Mesenchymal stem cell (in vitro differentiated cells and primary cell): ENCODE measurements around the gene COL27A1.

Experiments
- DNase-seq: peaks from one replicate; pipeline ENCODE4 v3.0.0-alpha.2; 2013
- H2AFZ ChIP-seq: one replicate; pipeline ENCODE4 v1.6.1; 2013; ENCODE audit warnings: low read depth, mild to moderate bottlenecking, control low read depth, inconsistent platforms, low read length, moderate library complexity
- H2AK5ac ChIP-seq: 2 replicates; pipeline ENCODE4 v1.6.1; 2013; ENCODE audit warnings: low read length, moderate library complexity, mild to moderate bottlenecking, inconsistent platforms; ENCODE audit not compliant: severe bottlenecking
- H2BK120ac ChIP-seq: one replicate; pipeline ENCODE4 v1.6.1; 2013; ENCODE audit warnings: low read depth, mild to moderate bottlenecking, inconsistent platforms, low read length, moderate library complexity
- H2BK12ac ChIP-seq, 2 experiments: one replicate each; pipeline ENCODE4 v1.6.1; 2013; ENCODE audit warnings: inconsistent platforms in 2 of 2, low read length in 2 of 2, mild to moderate bottlenecking in 2 of 2, moderate library complexity in 2 of 2, control low read depth in 1 of 2
- H2BK15ac ChIP-seq: one replicate; pipeline ENCODE4 v1.6.1; 2013; ENCODE audit warnings: mild to moderate bottlenecking, low read depth, inconsistent platforms; ENCODE audit not compliant: poor library complexity, severe bottlenecking
- H2BK5ac ChIP-seq: 2 replicates; pipeline ENCODE4 v1.6.1; 2013; ENCODE audit warnings: low read depth, mild to moderate bottlenecking, low read length, control low read depth, inconsistent platforms; ENCODE audit not compliant: poor library complexity, severe bottlenecking
- H3K14ac ChIP-seq, 2 experiments: one replicate each; pipeline ENCODE4 v1.6.1; 2013; ENCODE audit warnings: inconsistent platforms in 2 of 2, low read length in 2 of 2, control low read depth in 1 of 2, mild to moderate bottlenecking in 1 of 2, moderate library complexity in 1 of 2
- H3K18ac ChIP-seq, 2 experiments: one replicate each; pipeline ENCODE4 v1.6.1; 2013; ENCODE audit warnings: inconsistent platforms in 2 of 2, low read length in 2 of 2, control low read depth in 1 of 2, low read depth in 1 of 2, mild to moderate bottlenecking in 1 of 2
- H3K23ac ChIP-seq, 2 experiments: one replicate each; pipeline ENCODE4 v1.6.1; 2013; ENCODE audit warnings: inconsistent platforms in 2 of 2, low read length in 2 of 2, mild to moderate bottlenecking in 2 of 2, moderate library complexity in 2 of 2, control low read depth in 1 of 2
- H3K27ac ChIP-seq: 2 replicates; pipeline ENCODE4 v1.5.1; 2013; ENCODE audit warnings: mild to moderate bottlenecking, moderate library complexity, low read length, control low read depth, inconsistent platforms; ENCODE audit not compliant: poor library complexity, severe bottlenecking
- H3K27me3 ChIP-seq, 2 experiments: 2 replicates each; pipeline versions ENCODE4 v1.6.1 to v1.7.0; 2013; ENCODE audit warnings: low read length in 2 of 2, mild to moderate bottlenecking in 2 of 2, moderate library complexity in 2 of 2, control low read depth in 1 of 2, inconsistent platforms in 1 of 2; ENCODE audit not compliant: control insufficient read depth in 1 of 2, insufficient read depth in 1 of 2
- H3K36me3 ChIP-seq, 2 experiments: 2 replicates each; pipeline versions ENCODE4 v1.6.1 to v1.7.0; 2013; ENCODE audit warnings: low read length in 2 of 2, control low read depth in 1 of 2, inconsistent platforms in 1 of 2, low read depth in 1 of 2, mild to moderate bottlenecking in 1 of 2; ENCODE audit not compliant: insufficient read depth in 2 of 2, control insufficient read depth in 1 of 2
- H3K4ac ChIP-seq, 2 experiments: one replicate each; pipeline ENCODE4 v1.6.1; 2013; ENCODE audit warnings: inconsistent platforms in 2 of 2, low read length in 2 of 2, mild to moderate bottlenecking in 2 of 2, moderate library complexity in 2 of 2, control low read depth in 1 of 2, low read depth in 1 of 2
- H3K4me1 ChIP-seq: 2 replicates; pipeline ENCODE4 v1.6.1; 2013; ENCODE audit warnings: low read depth, low read length, control low read depth; ENCODE audit not compliant: control insufficient read depth, insufficient read depth
- H3K4me2 ChIP-seq: 2 replicates; pipeline ENCODE4 v1.6.1; 2013; ENCODE audit warnings: low read length, mild to moderate bottlenecking, inconsistent platforms; ENCODE audit not compliant: poor library complexity, severe bottlenecking
- H3K4me3 ChIP-seq, 2 experiments: 2 replicates each; pipeline versions ENCODE4 v1.5.1 to v1.7.0; 2013; ENCODE audit warnings: low read length in 2 of 2, mild to moderate bottlenecking in 2 of 2, control low read depth in 1 of 2, low read depth in 1 of 2; ENCODE audit not compliant: insufficient read depth in 1 of 2
- H3K79me1 ChIP-seq: replicated peaks from 2 replicates; pipeline ENCODE4 v1.6.1; 2013; ENCODE audit warnings: mild to moderate bottlenecking, control low read depth, low read length, inconsistent platforms; ENCODE audit not compliant: poor library complexity, severe bottlenecking
- H3K9ac ChIP-seq: 2 replicates; pipeline ENCODE4 v1.7.0; 2013; ENCODE audit warnings: mild to moderate bottlenecking, low read length, moderate library complexity
- H3K9me3 ChIP-seq: 2 replicates; pipeline ENCODE4 v1.7.0; 2013; ENCODE audit warnings: mild to moderate bottlenecking, low read length; ENCODE audit not compliant: control insufficient read depth
- H4K8ac ChIP-seq: one replicate; pipeline ENCODE4 v1.6.1; 2013; ENCODE audit warnings: inconsistent platforms, mild to moderate bottlenecking, low read length, moderate library complexity
- H4K91ac ChIP-seq: one replicate; pipeline ENCODE4 v1.6.1; 2013; ENCODE audit warnings: mild to moderate bottlenecking, low read length, inconsistent platforms
- WGBS: methylation state at CpG from one replicate; pipeline ENCODE4 v1.1.7; 2013; ENCODE audit warnings: mixed read lengths; 5-methylcytosine and 5-hydroxymethylcytosine counted together

The COL27A1 gene

GRCh38 chr9:114221706-114222465 is 66.5 kb downstream of the COL27A1 start:
- Histone ChIP-seq H3K14ac (no peak overlapping the region), H3K79me1 (peaks cover 5% of the 10 kb centered on the region), H2AFZ (no peak overlapping the region), H3K4me1 (peaks cover 38% of the 10 kb centered on the region), H3K23ac (peak overlapping the region in 1 of 2 experiments; percentile 28), H2BK12ac (peak overlapping the region in 1 of 2 experiments; percentile 49), H2BK120ac (no peak overlapping the region), H3K27me3 (no peaks in the 10 kb centered on the region), H2BK15ac (no peak overlapping the region), H3K4me3 (no peak overlapping the region), H3K4ac (peak overlapping the region in 1 of 2 experiments; percentile 67), H3K27ac (no peak overlapping the region), H3K36me3 (peaks cover 0 to 42% of the 10 kb centered on the region in 2 experiments), H4K91ac (no peak overlapping the region), H3K18ac (peak overlapping the region in 1 of 2 experiments; percentile 65), H2AK5ac (peak overlapping the region; percentile 58), H3K9me3 (no peaks in the 10 kb centered on the region), H3K9ac (no peak overlapping the region), H4K8ac (no peak overlapping the region), H3K4me2 (no peak overlapping the region), H2BK5ac (no peak overlapping the region)
- 45% methylated on average over 9 of the region's 10 CpGs for WGBS
- DNase-seq = peak; percentile 42

DNA sequence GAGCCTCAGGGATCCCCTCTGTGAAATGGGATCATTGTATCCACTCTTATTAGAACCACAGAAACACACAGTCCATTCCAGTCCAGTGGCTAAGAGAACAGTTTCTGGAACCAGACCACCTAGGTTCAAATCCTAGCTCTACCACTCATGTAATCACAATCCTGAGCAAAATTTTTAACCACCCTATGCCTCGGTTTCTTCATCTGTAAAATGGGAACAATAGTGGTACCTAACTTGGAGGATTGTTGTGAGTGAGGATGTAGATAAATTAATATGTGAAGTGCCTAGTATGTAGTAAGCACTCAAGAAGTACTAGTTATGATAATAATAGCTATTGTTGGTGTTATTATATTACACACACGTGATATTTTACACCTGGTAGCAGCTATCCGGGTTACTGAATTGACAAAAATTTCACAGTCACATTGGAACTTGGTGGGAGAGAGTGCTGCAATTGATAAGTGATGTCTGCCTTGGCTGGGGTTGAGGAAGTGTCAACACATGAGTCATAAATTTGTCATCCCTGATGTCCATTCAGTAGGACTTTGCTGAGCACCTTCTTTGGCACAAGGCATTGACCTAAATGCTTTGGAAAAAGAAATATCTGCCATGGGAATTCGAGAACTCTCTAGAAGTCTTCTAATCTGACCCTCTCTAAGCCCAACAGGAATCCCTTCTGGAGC is 68.4 kb downstream of the COL27A1 start:
- no peak overlapping the region for H3K18ac ChIP-seq
- H4K91ac ChIP-seq = peak overlapping the region; percentile 49
- H3K79me1 ChIP-seq = peaks cover 5% of the 10 kb centered on the region
- DNase-seq = peak; percentile 72
- H3K14ac ChIP-seq = no peak overlapping the region
- WGBS = 65% methylated on average over 4 of the region's 4 CpGs
- no peak overlapping the region for H2BK120ac ChIP-seq
- peaks cover 0 to 43% of the 10 kb centered on the region in 2 experiments for H3K36me3 ChIP-seq
- H3K4me3 ChIP-seq = no peak overlapping the region
- peaks cover 42% of the 10 kb centered on the region for H3K4me1 ChIP-seq
- H4K8ac ChIP-seq = no peak overlapping the region
- peak overlapping the region in 1 of 2 experiments; percentile 15 for H3K4ac ChIP-seq
- no peak overlapping the region for H2BK12ac ChIP-seq
- no peak overlapping the region for H3K9ac ChIP-seq
- H2AFZ ChIP-seq = no peak overlapping the region
- no peak overlapping the region for H3K23ac ChIP-seq
- peak overlapping the region; percentile 30 for H3K27ac ChIP-seq
- H3K27me3 ChIP-seq = no peaks in the 10 kb centered on the region
- peak overlapping the region; percentile 26 for H2BK15ac ChIP-seq
- no peak overlapping the region for H2BK5ac ChIP-seq
- no peak overlapping the region for H3K4me2 ChIP-seq
- H3K9me3 ChIP-seq = no peaks in the 10 kb centered on the region
- peak overlapping the region; percentile 87 for H2AK5ac ChIP-seq

GRCh38 chr9:114224247-114224610 is 68.9 kb downstream of the COL27A1 start:
- Histone ChIP-seq H3K9me3 (no peaks in the 10 kb centered on the region), H3K27me3 (no peaks in the 10 kb centered on the region), H2BK12ac (no peak overlapping the region), H3K4me2 (no peak overlapping the region), H2BK15ac (no peak overlapping the region), H3K27ac (peak overlapping the region; percentile 30), H4K91ac (no peak overlapping the region), H3K23ac (no peak overlapping the region), H3K79me1 (peaks cover 4% of the 10 kb centered on the region), H2BK120ac (no peak overlapping the region), H3K14ac (no peak overlapping the region), H2BK5ac (no peak overlapping the region), H3K9ac (no peak overlapping the region), H3K4ac (peak overlapping the region in 1 of 2 experiments; percentile 15), H2AFZ (no peak overlapping the region), H3K4me3 (no peak overlapping the region), H3K18ac (no peak overlapping the region), H2AK5ac (peak overlapping the region; percentile 18), H3K36me3 (peaks cover 0 to 43% of the 10 kb centered on the region in 2 experiments), H4K8ac (no peak overlapping the region), H3K4me1 (peaks cover 41% of the 10 kb centered on the region)
- 0% methylated on average over 1 of the region's 3 CpGs for WGBS
- DNase-seq = peak; percentile 61

DNA sequence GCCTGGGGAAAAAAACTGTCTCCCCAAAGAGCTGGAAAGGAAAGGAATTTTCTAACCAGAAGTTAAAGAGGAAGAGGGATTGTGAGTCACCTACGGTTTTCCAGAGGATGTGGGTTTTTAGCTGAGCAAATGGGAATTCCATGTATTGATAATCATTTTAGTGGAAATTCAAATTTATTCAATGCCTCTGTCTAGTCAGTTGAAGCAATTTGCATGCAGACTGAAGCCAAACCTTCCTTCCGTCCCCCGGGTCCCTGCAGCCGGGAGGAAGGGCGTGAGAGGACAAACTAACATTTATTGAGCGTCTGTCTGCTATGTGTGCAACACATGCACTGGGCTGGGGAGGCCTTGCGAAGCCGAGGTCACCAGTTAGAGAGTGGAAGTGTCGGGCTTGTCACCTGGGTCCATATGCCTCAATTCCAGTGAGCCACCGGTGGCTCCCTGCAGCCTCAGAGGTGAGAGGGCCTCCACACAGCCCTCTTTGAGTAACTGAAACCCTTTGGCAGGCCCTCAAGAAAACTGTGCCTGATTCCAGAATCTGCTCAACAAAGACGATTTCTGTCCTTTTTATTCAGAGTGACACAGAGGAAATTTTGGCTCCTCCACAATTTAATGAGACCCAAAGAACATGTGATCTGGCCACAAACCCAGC is 70.3 kb downstream of the COL27A1 start:
- Histone ChIP-seq H3K4me3 (no peak overlapping the region), H3K79me1 (peaks cover 2% of the 10 kb centered on the region), H3K4ac (peak overlapping the region; percentile 47 to 49), H3K27ac (peak overlapping the region; percentile 83), H4K8ac (peak overlapping the region; percentile 77), H2BK5ac (peak overlapping the region; percentile 5), H3K14ac (no peak overlapping the region), H3K4me2 (no peak overlapping the region), H3K4me1 (peaks cover 40% of the 10 kb centered on the region), H3K9ac (peak overlapping the region; percentile 61), H3K18ac (peak overlapping the region; percentile 65 to 78), H3K36me3 (peaks cover 0 to 41% of the 10 kb centered on the region in 2 experiments), H2BK15ac (peak overlapping the region; percentile 87), H3K23ac (no peak overlapping the region), H3K9me3 (no peaks in the 10 kb centered on the region), H2AFZ (no peak overlapping the region), H4K91ac (peak overlapping the region; percentile 87), H3K27me3 (no peaks in the 10 kb centered on the region), H2BK120ac (peak overlapping the region; percentile 39), H2AK5ac (no peak overlapping the region), H2BK12ac (peak overlapping the region; percentile 29 to 85)
- WGBS = 22% methylated on average over 11 of the region's 11 CpGs
- DNase-seq = peak; percentile 77
